SK-N-SH (cell line): ENCODE data around the gene ZXDC. TPM values are rescaled to one million over a fixed set of nuclear protein-coding genes. Genes with fewer than 3 reads are reported as not detected.

Source experiments
- CTCF ChIA-PET: fragments of 300-600, 350-600 bp; formaldehyde crosslinking; extraction: SDS; loops from one replicate; lab custom pipeline; 2021; lab: Yijun Ruan, JAX
- POLR2A ChIA-PET: fragments of 350-600 bp; sonication (Branson Sonifier 250); formaldehyde crosslinking; extraction: SDS; loops from one replicate; lab custom pipeline; 2020; ENCODE audit warnings: antibody characterized with exemption, inconsistent platforms; lab: Yijun Ruan, JAX
- DNase-seq: peaks from one replicate; pipeline ENCODE4 v3.0.0; 2012
- H2AFZ ChIP-seq: fragments of 200-600 bp; sonication (generic); 2 replicates; pipeline ENCODE4 v1.8.1; 2016; ENCODE audit warnings: antibody characterized with exemption, mild to moderate bottlenecking, low read depth
- H3F3A ChIP-seq: fragments of 200-600 bp; sonication (generic); replicated peaks from 2 replicates; pipeline ENCODE3; 2016; ENCODE audit warnings: antibody characterized with exemption, mild to moderate bottlenecking; ENCODE audit not compliant: insufficient read depth
- H3K27ac ChIP-seq, 2 experiments: fragments of 200-500 bp in 1 of 2; fragments of 200-600 bp in 1 of 2; sonication (Bioruptor generic) in 1 of 2; sonication (generic), shearing (Covaris generic) in 1 of 2; 2 replicates each; pipeline versions ENCODE4 v1.5.1 to v1.6.1; 2014 to 2016; ENCODE audit warnings: low read depth in 2 of 2, inconsistent platforms in 1 of 2, low read length in 1 of 2, mild to moderate bottlenecking in 1 of 2, mixed read lengths in 1 of 2
- H3K27me3 ChIP-seq: fragments of 200-600 bp; sonication (generic), shearing (Covaris generic); 2 replicates; pipeline ENCODE4 v1.6.1; 2016; ENCODE audit warnings: mixed run types; ENCODE audit not compliant: insufficient read depth
- H3K36me3 ChIP-seq, 2 experiments: fragments of 200-500 bp in 1 of 2; fragments of 200-600 bp in 1 of 2; sonication (Bioruptor generic) in 1 of 2; sonication (generic) in 1 of 2; replicated peaks in 1 of 2; 2 replicates each; pipeline versions ENCODE3 to v1.5.1; 2014 to 2016; ENCODE audit warnings: low read length in 1 of 2, mild to moderate bottlenecking in 1 of 2; ENCODE audit not compliant: insufficient read depth in 2 of 2, control insufficient read depth in 1 of 2
- H3K4me1 ChIP-seq, 2 experiments: fragments of 200-500 bp in 1 of 2; fragments of 200-600 bp in 1 of 2; sonication (Bioruptor generic) in 1 of 2; sonication (generic), shearing (Covaris generic) in 1 of 2; 2 replicates each; pipeline versions ENCODE4 v1.5.1 to v1.6.1; 2014 to 2016; ENCODE audit warnings: low read depth in 1 of 2, low read length in 1 of 2, mixed run types in 1 of 2; ENCODE audit not compliant: insufficient read depth in 2 of 2, control insufficient read depth in 1 of 2
- H3K4me2 ChIP-seq: fragments of 200-600 bp; sonication (generic), shearing (Covaris generic); 2 replicates; pipeline ENCODE4 v1.6.1; 2017; ENCODE audit warnings: mixed run types
- H3K4me3 ChIP-seq, 2 experiments: fragments of 200-500 bp in 1 of 2; fragments of 200-600 bp in 1 of 2; sonication (Bioruptor generic) in 1 of 2; sonication (generic), shearing (Covaris generic) in 1 of 2; 2 replicates each; pipeline versions ENCODE4 v1.5.1 to v1.8.1; 2014 to 2016; ENCODE audit warnings: low read depth in 2 of 2, inconsistent platforms in 1 of 2, low read length in 1 of 2, mild to moderate bottlenecking in 1 of 2, mixed read lengths in 1 of 2, moderate library complexity in 1 of 2
- H3K79me2 ChIP-seq: fragments of 200-600 bp; sonication (generic); 2 replicates; pipeline ENCODE4 v1.8.1; 2017; ENCODE audit warnings: mild to moderate bottlenecking; ENCODE audit not compliant: insufficient read depth
- H3K9ac ChIP-seq: fragments of 200-600 bp; sonication (generic); 2 replicates; pipeline ENCODE4 v1.6.1; 2017; ENCODE audit warnings: mixed run types
- H3K9me2 ChIP-seq: fragments of 200-600 bp; sonication (generic); 2 replicates; pipeline ENCODE4 v1.6.1; 2017; ENCODE audit warnings: mixed run types
- H3K9me3 ChIP-seq: fragments of 200-600 bp; sonication (generic); 2 replicates; pipeline ENCODE4 v1.6.1; 2017; ENCODE audit warnings: mixed run types, mild to moderate bottlenecking, moderate library complexity
- H4K20me1 ChIP-seq: fragments of 200-600 bp; sonication (generic); 2 replicates; pipeline ENCODE4 v1.6.1; 2017; ENCODE audit warnings: mild to moderate bottlenecking, mixed run types; ENCODE audit not compliant: insufficient read depth
- ELF1 ChIP-seq: IDR thresholded peaks from 2 replicates; pipeline ENCODE4 v1.4.0; 2012
- EP300 ChIP-seq, 2 experiments: IDR thresholded peaks; 2 replicates each; pipeline versions ENCODE4 v1.4.0 to v1.6.1; 2012; ENCODE audit warnings: borderline replicate concordance in 1 of 2, low read depth in 1 of 2, low read length in 1 of 2
- EZH2phosphoT487 ChIP-seq: fragments of 200-600 bp; sonication (generic); IDR thresholded peaks from 2 replicates; pipeline ENCODE4 v1.6.1; 2017; ENCODE audit warnings: low read depth, mixed run types, mild to moderate bottlenecking, antibody characterized with exemption, moderate library complexity, borderline replicate concordance
- FOSL2 ChIP-seq: IDR thresholded peaks from 2 replicates; pipeline ENCODE4 v1.4.0; 2012; ENCODE audit warnings: low read depth, mild to moderate bottlenecking, moderate library complexity, borderline replicate concordance
- FOXM1 ChIP-seq: IDR thresholded peaks from 2 replicates; pipeline ENCODE4 v1.4.0; 2012; ENCODE audit warnings: low read depth, mild to moderate bottlenecking
- JUND ChIP-seq: IDR thresholded peaks from 2 replicates; pipeline ENCODE4 v1.4.0; 2012
- MEF2A ChIP-seq: IDR thresholded peaks from 2 replicates; pipeline ENCODE4 v1.4.0; 2012; ENCODE audit warnings: low read depth, borderline replicate concordance
- RCOR1 ChIP-seq: fragments of 150-350 bp; IDR thresholded peaks from 2 replicates; pipeline ENCODE4 v1.6.1; 2017; ENCODE audit warnings: antibody characterized with exemption, low read length
- TCF12 ChIP-seq: IDR thresholded peaks from 2 replicates; pipeline ENCODE4 v1.4.0; 2012
- TEAD4 ChIP-seq: IDR thresholded peaks from 2 replicates; pipeline ENCODE4 v1.4.0; 2012; ENCODE audit warnings: mild to moderate bottlenecking, borderline replicate concordance; ENCODE audit not compliant: insufficient read depth
- WGBS: methylation state at CpG from one replicate; pipeline ENCODE4 v1.1.6; 2017; ENCODE audit warnings: low lambda C conversion rate; 5-methylcytosine and 5-hydroxymethylcytosine counted together
- polyA plus RNA-seq, 3 experiments: library from polyadenylated mRNA; depleted of rRNA; stranded (reverse); fragments of >200 nt; gene quantifications; 2 replicates each; pipeline ENCODE4 v1.2.3, GENCODE V29; 2012
- TF ChIP-seq, protein P1 (sequence below): fragments of 150-350 bp; IDR thresholded peaks from 2 replicates; pipeline ENCODE4 v1.6.1; 2016; ENCODE audit warnings: mild to moderate bottlenecking, low read depth, low read length
- TF ChIP-seq, protein P2 (sequence below): fragments of 200-600 bp; sonication (generic); IDR thresholded peaks from 2 replicates; pipeline ENCODE4 v1.6.1; 2017; ENCODE audit warnings: antibody characterized with exemption, mild to moderate bottlenecking, moderate library complexity
- TF ChIP-seq, protein P3 (sequence below): IDR thresholded peaks from 2 replicates; pipeline ENCODE4 v1.4.0; 2012; ENCODE audit warnings: low read depth, borderline replicate concordance

The ZXDC gene
- polyA plus RNA-seq, 1 of the 3 experiments (the other 2 are of a cell fraction), result 8.5 TPM

DNA sequence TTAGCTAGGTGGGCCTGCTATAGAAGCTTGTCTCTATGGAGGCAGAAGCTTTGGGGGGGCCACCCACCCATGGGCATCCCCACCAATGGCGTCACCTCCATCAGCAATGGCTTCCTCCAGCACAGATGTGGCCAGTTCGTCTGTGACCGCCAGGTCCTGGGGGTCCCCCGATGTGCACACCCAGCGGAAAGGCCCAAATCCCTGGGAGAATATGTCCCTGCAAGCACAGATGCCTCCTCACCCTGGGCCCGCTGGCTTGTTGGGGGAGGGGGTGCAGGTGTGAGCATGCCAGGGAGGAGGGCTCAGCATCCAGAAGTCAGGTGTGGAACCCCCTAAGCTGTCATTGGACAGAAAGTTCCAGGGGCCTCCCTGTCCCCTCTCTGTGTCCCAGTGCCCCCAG lies 22.3 kb upstream of the ZXDC start:
- TF ChIP-seq, protein P1, sequence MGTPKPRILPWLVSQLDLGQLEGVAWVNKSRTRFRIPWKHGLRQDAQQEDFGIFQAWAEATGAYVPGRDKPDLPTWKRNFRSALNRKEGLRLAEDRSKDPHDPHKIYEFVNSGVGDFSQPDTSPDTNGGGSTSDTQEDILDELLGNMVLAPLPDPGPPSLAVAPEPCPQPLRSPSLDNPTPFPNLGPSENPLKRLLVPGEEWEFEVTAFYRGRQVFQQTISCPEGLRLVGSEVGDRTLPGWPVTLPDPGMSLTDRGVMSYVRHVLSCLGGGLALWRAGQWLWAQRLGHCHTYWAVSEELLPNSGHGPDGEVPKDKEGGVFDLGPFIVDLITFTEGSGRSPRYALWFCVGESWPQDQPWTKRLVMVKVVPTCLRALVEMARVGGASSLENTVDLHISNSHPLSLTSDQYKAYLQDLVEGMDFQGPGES, result no peak
- TF ChIP-seq JUND (no peak), MEF2A (no peak), RCOR1 (no peak), EZH2phosphoT487 (no peak), ELF1 (no peak), TEAD4 (no peak), EP300 (IDR thresholded peaks at IDR 0.05; ENCODE audit: borderline replicate concordance in 1 of 2, low read depth in 1 of 2, low read length in 1 of 2) (no peak), FOXM1 (no peak), TCF12 (no peak), FOSL2 (no peak)
- TF ChIP-seq, protein P2, sequence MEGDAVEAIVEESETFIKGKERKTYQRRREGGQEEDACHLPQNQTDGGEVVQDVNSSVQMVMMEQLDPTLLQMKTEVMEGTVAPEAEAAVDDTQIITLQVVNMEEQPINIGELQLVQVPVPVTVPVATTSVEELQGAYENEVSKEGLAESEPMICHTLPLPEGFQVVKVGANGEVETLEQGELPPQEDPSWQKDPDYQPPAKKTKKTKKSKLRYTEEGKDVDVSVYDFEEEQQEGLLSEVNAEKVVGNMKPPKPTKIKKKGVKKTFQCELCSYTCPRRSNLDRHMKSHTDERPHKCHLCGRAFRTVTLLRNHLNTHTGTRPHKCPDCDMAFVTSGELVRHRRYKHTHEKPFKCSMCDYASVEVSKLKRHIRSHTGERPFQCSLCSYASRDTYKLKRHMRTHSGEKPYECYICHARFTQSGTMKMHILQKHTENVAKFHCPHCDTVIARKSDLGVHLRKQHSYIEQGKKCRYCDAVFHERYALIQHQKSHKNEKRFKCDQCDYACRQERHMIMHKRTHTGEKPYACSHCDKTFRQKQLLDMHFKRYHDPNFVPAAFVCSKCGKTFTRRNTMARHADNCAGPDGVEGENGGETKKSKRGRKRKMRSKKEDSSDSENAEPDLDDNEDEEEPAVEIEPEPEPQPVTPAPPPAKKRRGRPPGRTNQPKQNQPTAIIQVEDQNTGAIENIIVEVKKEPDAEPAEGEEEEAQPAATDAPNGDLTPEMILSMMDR, result no peak
- TF ChIP-seq, protein P3, sequence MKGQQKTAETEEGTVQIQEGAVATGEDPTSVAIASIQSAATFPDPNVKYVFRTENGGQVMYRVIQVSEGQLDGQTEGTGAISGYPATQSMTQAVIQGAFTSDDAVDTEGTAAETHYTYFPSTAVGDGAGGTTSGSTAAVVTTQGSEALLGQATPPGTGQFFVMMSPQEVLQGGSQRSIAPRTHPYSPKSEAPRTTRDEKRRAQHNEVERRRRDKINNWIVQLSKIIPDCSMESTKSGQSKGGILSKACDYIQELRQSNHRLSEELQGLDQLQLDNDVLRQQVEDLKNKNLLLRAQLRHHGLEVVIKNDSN, result no peak
- H3K4me1 ChIP-seq, result no peaks in the 10 kb centered on the region; a peak in 1 of 4 replicates
- H3K79me2 ChIP-seq, result no peaks in the 10 kb centered on the region
- no peak overlapping the region for H2AFZ ChIP-seq
- H4K20me1 ChIP-seq, result no peaks in the 10 kb centered on the region
- 80% methylated on average over 1 of the region's 6 CpGs for WGBS
- H3K9me2 ChIP-seq, result no peaks in the 10 kb centered on the region
- H3K4me3 ChIP-seq, result no peak overlapping the region
- ChIA-PET POLR2A (no interaction called here), CTCF (interaction anchor here (0.8 to 1.0 kb wide), 2 partner anchors 13 to 363 kb away, joined by 3 read pairs; no protein-coding TSS in a partner anchor)
- no peak overlapping the region for H3K9ac ChIP-seq
- peaks cover 11% of the 10 kb centered on the region for H3F3A ChIP-seq
- no peak overlapping the region for H3K27ac ChIP-seq
- H3K4me2 ChIP-seq, result no peak overlapping the region
- no peaks in the 10 kb centered on the region for H3K27me3 ChIP-seq
- H3K36me3 ChIP-seq, result no peaks in the 10 kb centered on the region
- H3K9me3 ChIP-seq, result no peaks in the 10 kb centered on the region
- DNase-seq, result no peak
